GM19025 (cell line): ENCODE measurements around the gene AHNAK2.

Source experiments
- ATAC-seq: cut with Tn5 transposase; IDR thresholded peaks from one replicate; pipeline ENCODE4 v1.9.1; 2021; ENCODE audit warnings: mild to moderate bottlenecking, low read depth, moderate library complexity; ENCODE audit not compliant: unreplicated experiment

Gene AHNAK2

DNA sequence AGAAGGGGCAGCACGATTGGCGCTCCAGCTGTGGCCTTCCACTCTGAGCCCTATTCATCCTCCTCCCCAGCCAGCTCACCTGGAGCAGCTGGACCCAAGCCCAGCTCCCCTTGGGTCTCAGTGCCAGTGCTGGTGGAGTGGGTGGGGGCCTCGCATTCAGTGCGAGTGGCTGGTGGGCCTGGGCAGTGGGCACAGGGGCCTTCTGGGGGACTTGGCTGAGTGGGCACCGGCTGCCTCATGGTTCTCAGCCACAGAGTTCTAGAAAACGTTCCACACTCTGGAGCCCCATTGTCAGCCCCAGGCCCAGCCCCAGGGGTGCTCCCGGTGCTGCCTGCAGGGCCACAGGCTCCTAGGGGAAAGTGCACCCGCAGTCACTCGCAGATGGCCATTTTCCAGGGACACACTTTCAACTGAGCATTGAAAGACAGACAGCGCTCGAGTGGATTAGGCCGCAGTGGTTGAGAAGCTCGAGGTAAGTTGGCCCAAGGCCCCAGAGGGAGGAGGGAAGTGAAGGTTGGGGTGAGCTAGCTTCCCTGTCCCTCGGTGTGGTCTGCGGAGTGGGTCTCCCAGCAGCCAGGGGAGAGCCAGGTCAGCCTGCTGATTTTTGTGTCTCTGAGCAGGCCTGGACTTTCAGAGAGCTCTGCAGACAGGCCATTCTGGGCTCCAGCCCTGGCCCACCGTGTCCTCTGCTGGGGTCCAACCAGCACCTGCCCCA, 11.2 kb upstream of the AHNAK2 start:
- no peak for ATAC-seq

DNA sequence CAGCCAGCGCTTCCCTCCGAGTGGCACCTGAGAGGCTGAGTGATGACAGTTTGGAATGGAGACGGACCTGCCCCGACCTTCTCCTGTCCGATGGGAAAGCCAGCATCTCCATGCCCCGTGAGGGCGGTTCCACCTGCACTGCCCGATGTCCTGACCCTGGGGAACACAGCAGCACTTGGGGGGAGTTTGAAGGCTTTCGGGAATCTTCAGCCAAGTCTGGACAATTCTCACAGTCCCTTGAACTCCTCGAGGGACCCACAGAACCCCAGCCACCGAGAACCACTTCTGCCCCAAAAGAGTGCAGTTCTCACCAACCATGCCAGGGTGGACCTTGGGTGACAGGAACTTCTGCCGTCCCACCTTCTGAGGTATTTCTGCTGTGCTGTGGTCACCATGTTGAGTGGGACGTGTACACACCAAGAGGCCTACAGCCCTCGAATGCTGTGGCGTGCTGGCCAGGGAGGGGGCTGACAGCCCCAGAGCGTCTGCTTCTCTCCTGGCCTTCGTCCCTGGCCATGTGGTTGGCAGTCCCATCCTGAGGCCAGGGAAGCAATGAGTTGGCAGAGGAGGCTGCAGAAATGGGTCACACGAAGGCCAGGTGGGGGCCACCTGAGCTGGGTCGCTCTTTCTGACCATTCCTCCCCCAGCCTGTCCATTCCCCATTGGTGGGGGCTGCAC, 8.5 kb upstream of the AHNAK2 start:
- ATAC-seq = no peak

DNA sequence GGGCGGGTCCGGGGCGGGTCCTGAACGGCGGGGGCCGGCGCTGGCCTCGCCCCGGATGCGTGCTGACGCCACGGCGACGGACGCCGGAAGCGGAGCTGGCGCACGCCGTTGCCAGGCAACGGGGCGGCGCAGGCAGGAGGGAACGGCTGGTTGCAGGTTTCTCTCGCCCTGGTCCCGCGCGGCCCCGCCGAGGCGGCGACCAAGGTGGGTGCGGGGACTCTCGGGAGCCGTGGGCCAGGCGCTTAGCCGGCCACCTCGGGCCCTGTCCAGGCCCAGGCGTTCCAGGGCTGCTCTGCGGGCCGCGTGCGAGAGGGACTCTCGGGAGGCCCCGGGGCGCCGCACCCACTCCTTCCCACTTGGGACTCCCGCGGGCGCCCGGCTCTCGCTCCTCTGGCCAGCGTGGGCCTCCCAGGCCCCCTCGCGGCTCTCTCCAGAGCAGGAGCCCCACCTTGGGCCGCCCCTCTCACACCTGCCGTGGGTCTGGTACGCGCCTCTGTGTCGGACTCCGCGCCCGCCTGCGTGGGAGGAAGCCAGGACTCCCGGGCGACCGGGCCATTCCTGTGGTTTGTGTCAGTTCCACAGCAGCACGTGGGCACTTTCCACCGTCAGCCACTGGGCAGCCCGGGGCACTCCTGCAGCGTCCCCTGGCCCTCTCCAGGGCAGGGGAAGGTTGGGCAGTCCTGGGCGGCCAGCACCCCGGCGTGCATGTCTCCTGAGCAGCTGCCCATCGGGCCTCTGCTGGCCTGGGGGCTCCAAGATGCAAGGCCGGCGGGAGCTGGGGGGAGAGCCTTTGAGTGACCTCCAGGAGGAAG, 7.7 kb upstream of the AHNAK2 start, which contains the start of gene CLBA1:
CLBA1 (plus strand) TSS at position 114 of the 812 bp plus-strand sequence; CDS start at position 758, 644 bp downstream.
- peak; percentile 96 for ATAC-seq

DNA sequence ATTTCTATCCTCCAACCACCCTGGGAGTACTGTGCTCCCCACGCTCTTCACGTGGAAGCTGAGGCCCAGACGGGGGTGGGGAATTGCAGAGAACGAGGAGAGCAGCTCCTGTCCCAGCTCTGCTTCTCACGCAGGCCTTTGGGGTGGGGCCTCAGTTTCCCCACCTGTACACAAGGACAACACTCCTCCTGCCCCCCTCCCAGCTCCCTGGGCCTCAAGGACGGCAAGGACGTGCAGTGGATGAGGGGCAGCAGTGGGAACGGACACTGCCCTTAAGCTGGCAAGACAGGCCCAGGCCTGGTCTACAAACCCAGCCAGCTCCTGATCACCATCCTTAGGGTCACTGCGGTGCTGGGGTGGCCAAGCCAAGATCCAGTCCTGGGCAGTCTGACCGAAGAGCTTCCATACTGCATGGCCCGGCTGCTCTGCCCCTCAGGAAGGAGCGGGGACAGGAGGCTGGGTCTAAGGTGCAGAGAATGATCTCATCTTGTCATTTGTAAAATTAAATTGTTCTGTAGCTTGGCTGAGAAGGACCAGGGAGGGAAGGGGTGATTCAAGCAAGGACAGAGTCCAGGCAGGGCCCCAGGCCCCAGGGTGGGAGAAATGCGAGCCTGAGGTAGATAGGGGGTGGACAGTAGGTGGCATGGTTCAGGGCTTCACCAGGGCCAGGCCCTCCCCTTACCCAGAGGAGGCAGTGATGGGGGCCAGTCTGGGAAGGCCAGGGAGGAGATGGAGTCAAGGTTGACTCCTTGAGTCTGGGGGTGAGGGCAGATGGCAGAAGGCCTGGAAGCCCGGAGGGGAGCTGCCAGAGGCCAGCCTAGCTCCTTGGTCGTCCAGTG, 6.1 kb upstream of the AHNAK2 start:
- ATAC-seq = no peak

DNA sequence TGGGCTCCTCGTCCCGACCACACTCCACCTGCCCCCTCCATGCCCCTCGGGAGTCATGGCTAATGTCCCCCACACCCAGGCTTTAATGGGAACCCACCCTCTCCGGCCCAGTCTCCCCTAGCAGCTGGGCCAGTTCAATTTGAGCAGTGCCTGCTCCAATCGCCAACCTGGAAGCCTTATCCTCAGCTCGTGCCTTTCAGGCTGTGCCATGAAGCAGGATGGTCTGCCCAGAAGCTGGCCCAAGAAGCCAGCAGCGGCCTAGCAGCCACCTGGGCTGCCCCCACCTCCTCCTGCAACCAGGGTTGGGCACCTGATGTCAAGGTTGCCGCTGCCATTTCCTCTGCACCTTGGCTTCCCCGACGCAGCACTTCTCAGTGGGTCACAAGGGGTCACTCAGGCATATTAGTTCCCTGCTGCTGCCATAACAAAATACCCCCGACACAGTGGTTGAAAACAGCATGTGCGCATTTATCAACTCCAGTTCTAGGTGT, 5.1 kb upstream of the AHNAK2 start:
- no peak for ATAC-seq

DNA sequence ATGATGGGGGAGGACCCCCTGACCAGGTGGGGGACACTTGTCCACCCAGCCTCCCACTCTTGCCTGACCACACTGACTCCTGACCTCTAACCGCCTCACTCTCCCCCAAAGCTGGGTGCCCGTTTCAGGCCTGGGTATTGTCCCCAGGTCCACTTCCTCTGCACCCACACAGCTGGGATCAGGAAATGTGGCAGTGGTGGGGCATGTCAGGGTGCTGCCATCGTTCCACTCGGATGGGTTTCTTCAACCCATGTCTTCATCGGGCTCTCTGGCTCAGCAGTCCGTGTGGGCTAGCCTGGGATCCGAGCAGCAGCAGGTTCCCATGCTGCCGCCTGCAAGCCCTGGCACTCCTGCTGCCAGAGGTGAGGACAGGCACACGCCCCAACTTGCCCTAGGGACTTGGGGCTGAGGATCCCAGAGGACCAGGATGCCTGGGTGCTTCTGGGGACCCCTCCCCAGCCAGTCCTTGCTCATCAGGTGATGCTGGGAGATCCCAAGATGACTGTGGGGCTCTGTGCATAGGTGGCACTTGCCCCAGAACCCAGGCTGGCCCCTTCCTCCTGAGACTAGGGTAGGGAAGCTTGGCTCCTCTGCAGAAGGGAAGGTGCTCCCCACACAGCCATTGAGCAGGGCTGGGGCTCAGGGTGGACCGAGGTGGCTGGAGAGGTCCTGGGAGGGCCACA, 4.5 kb upstream of the AHNAK2 start:
- ATAC-seq = no peak

DNA sequence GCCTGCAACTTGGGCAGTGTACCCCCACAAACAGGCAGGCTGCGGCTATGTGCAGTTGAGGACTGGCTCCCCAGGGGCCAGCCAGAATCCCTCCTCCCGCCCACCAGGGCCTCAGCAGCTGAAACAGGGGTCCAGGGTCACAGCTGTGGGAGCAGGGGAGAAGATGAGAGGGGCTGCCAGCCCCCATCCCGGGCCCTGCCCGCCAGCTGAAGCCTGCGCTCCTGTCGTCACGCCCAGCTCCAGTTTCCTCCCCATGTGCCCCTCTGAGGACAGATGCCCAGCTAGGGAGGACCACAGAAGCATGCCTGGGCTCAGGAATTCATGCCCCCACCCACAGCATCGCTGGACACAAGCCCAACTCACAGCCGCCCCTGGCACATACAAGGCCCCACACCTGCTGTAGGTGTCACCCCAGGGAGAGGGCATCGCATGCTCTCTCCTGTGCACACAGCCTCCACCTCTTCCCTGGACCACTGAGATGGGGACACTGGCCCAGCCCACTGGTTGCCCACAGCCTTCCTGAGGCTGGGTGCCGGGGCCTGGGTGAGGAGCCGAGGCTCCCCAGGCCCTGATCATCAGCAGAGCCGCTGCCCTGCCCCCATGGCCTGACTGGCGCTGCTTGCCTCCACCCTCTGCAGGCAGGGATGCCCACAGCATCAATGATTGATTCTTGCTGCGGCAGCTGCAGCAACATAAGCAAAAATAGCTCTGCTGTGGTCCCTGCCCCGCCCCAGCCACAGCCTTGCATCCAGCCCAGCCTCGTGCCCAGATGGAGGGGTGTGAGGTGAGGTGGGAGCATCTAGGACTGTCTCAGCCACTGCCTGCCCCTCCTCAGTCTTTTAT, 3.7 kb upstream of the AHNAK2 start:
- no peak for ATAC-seq

DNA sequence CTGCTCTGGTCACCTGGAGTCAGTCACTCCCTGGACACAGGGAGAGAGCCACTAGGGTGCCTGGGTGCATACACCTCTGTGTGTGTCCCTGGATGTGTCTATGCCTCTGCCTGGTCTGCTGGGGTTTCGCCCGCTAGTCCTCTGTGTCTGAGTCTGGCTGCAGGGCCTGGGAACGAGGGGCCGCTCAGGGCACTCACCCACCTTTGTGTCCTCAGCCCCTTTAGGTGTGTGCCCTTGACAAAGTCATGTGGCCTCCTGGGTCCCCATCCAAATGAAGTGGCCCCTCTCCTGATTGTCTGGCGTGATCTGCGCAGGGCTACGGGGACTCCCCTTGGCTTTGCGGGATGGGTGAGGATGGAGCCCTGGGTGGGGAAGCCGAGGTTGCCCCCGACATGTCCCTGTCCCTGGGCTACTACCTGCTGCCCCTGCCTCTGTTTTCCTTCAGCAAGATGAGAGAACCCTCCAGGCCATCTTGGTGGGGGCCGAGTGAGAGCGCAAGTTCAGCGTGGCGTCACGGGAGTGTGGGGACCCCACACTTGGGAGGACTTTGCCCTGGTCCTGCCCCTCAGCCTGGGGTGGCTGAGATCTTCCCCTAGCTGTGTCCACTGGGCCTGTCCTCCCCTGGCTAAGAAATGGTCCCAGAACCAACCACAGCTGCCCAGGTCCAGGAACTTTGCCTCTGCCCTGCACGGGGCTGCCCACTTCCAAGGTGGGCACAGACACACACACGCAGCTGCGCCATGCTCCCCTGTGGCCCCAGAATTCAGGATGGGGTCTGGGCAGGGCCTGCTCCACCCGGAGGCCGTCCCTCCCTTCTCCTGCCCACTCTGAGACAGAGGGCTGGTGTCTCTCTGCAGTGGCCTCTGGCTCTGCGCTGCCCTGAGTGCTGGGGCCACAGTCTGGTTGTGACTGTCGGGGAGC, 2.7 kb upstream of the AHNAK2 start:
- ATAC-seq = no peak

DNA sequence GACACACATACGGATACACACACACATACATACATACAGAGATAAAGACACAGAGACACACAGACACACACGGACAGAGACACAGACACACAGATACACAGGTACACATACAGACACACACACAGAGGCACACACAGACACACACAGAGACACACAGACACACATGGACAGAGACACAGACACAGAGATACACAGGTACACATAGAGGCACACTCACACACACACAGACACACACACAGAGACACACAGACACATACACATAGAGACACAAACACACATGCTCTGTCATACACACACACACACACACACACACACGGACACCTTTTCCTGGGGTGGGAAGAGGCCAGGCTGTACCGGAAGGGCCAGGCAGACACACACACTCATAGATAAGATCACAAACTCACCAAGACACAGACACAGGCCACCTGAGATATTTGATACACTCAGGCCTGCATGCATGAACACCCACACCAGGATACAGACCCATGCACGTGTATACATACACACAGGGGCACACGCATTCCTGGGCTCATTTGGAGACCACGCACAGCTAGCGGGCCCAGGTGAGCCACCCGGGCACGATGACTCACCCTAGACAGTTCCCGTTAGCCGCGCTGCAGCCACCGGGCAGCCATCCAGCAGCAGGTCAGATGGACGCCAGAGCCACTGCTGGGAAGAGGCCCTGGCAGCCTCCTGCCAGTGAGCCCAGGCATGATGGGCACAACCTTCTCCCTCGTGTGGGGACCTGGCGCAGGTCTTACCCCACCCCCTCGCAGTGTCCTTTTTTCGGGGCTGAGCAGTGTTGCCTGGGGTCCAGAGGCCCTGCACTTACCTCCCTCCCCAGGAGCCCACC, 1.8 kb upstream of the AHNAK2 start:
- no peak for ATAC-seq

DNA sequence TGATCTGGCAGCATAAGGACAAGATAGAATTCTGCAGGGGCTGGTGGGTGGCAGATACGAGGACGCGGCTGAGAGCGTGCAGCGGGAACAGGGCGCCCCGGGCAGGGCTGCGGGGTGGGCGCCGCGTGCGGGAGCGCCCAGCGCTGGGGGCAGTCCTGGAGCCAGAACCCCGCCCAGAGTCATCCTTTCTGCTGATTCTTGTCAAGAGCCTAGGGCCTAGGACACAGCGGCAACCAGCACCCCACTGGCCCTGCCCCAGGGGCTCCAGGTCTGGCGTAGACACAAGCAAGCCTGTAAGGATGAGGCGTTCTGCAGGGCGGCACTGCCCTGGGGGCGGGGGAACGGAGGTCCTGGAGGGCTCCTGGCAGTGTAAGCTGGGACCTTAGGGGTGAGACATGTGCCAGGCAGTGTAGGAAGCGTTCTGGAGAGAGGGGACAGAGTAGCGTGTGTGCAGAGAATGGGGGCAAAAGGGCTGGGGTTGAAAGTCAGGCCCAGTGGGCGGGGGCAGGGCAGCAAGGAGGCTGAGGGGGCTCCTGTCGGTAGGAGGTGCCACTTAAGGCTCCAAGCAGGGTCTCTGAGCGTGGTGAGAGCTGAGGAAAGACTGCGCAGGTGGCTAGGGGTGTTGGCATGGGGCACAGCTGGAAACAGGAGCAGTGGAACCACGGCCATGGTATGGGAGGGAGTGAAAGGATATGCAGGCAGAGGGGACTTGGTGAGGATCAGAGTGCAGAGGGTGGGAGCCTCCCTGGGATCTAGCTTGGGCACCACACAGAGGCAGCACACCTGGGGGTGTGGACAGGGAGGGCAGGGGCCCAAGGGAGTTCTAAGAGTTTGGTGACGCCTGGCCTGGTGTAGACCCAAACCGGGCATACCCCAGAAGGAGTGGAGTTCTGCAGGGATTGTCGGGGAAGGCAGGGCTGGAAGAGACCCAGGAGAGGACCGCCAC, 845 bp upstream of the AHNAK2 start:
- ATAC-seq = no peak

DNA sequence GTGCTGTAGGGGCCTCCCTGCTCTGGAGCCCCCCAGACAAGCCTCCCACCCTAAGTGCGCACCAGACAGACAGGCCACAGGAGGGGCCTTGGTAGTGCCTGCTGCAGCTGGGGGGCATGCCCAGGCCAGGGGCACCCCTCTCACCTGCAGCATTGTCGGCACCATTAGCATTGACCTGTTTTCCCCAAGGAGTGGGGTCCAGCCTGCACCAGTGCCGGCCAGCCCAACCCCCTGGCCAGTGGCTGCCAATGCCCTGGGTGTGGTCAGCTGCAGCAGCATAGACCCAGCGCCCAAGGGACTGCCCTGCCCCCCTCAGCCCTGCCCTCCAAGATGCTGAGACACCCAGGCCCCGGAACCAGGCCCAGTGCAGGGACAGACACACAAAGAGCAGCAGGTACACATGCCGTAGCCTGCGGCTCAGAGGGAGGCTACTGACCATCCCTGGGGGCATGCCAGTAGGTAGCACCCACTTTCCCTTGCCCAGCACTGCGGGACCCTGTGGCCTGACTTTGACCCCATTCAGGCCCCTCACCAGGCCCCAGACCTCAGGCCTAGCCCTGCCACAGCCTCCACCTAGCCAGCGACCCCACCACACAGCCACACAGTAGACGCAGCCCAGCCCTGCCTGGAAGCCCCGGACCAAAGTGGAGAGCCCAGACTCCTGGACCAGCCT, 1.0 kb downstream of the AHNAK2 start:
- ATAC-seq = no peak

DNA sequence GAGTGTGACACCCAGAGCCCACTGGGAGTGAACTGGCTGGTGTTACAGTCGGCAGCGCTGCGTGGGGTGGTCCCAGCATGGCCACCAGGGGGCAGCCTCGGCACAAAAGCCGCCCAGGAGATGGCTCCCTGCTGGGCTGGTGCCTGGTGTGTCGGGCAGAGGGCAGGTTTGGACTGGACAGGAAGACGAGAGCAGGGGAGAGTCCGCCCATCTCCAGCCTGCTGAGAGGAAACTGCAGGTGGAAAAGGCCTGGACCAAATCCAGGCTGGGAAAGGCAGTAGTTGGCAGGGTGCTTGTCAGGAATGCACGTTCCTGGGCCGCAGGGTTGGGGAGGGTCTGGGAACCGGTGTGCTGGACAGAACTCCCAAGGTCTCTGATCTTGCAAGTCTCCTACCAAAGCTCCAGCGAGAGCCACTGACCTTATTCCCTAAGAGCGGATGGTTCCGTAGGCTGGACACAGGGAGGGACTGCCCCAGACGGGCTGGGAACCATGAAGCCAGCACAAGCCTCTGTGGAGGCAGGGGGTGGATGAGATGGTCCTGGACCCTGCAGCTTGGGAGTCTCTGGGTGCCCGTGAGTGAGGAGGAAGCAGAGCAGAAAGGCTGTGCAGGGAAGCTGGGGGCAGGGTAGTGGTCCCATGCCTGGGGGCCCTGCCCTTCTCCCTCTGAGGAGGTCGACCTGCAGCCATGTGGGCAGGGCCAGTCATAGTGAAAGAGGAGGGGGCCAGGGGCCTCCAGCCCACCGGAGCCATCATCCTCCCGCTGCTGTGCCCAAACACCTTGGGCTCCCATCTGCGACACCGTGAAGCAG, 1.8 kb downstream of the AHNAK2 start:
- no peak for ATAC-seq

DNA sequence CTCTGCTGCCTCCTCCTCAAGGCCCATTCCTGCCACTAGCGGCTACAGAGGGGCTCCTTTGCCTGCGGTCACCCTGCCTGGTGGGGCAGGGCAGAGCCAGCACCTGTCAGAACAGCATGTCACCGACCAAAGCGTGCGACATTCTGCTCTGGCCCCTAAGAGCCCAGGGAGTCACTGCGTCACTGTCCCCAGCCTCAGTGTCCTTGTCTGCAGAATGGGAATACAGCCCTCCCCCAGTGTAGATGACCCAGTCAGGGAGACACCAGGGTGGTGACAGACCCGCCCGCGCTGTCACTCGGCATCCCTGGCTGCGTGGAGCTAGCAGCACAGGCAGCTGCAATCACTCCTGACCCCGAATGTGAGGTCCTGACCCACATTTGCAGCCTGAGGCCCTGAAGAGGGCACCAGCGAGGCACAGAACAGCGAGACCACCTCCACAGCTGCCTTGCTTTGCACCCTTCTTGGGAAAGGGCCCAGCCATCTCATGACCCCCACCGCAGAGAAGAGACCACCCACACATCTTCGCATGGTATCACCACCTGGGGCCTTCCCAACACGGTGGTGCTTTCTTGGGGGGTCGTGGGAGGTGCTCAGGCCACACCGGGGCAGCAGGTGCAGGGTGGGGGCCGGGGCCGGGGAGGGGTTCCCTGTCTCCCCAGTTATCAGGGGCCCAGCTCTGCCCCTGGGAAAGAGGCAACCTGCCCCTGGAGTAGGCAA, 2.5 kb downstream of the AHNAK2 start:
- ATAC-seq = no peak
